GM19463 (cell line): ENCODE measurements around the gene MT1H.

ENCODE experiments used
- ATAC-seq: cut with Tn5 transposase; IDR thresholded peaks from one replicate; pipeline ENCODE4 v1.9.1; 2021; ENCODE audit warnings: mild to moderate bottlenecking, moderate library complexity; ENCODE audit not compliant: unreplicated experiment

Gene MT1H

GRCh38 chr16:56636616-56637413 is 32.8 kb upstream of the MT1H start:
- no peak for ATAC-seq

GRCh38 chr16:56637814-56638750 is 31.5 kb upstream of the MT1H start, which contains the start of gene MT1A:
TSS of gene MT1A (plus strand) at chr16:56638666. CDS start at chr16:56638739, 73 bp downstream.
- no peak for ATAC-seq

- no peak for ATAC-seq
Observed at GRCh38 chr16:56639045-56639444, 30.6 kb upstream of the MT1H start.

- no peak for ATAC-seq
Observed at GRCh38 chr16:56640076-56640475, 29.5 kb upstream of the MT1H start.

GRCh38 chr16:56641166-56641565 is 28.4 kb upstream of the MT1H start:
- ATAC-seq = no peak

GRCh38 chr16:56643080-56643778 is 26.4 kb upstream of the MT1H start:
- peak; percentile 95 for ATAC-seq

- no peak for ATAC-seq
Observed at GRCh38 chr16:56643833-56644232, 25.8 kb upstream of the MT1H start.

GRCh38 chr16:56645311-56645710 is 24.3 kb upstream of the MT1H start:
- ATAC-seq = no peak

GRCh38 chr16:56645838-56646237 is 23.8 kb upstream of the MT1H start:
- ATAC-seq = no peak

- no peak for ATAC-seq
Observed at GRCh38 chr16:56647641-56648431, 21.8 kb upstream of the MT1H start.

- no peak for ATAC-seq
Observed at GRCh38 chr16:56649271-56649670, 20.3 kb upstream of the MT1H start.

- no peak for ATAC-seq
Observed at GRCh38 chr16:56649820-56650219, 19.8 kb upstream of the MT1H start.

GRCh38 chr16:56651586-56651985 is 18.0 kb upstream of the MT1H start, which contains the start of gene MT1B:
TSS of gene MT1B (plus strand) at chr16:56651886. CDS start at chr16:56651954, 68 bp downstream.
- no peak for ATAC-seq

- ATAC-seq = no peak
Observed at GRCh38 chr16:56652600-56652999, 17.0 kb upstream of the MT1H start.

- ATAC-seq = no peak
Observed at GRCh38 chr16:56653218-56653617, 16.4 kb upstream of the MT1H start.

- ATAC-seq = peak; percentile 58
Observed at GRCh38 chr16:56657555-56658326, 11.9 kb upstream of the MT1H start, which contains the start of gene MT1F. TSS of gene MT1F (plus strand) at chr16:56657959. CDS start at chr16:56658059, 100 bp downstream.

- ATAC-seq = no peak
Observed at GRCh38 chr16:56658327-56658875, 11.2 kb upstream of the MT1H start.

GRCh38 chr16:56662357-56663354 is 7.0 kb upstream of the MT1H start:
- ATAC-seq = no peak
